OCI-LY3 (cell line): Measurements from ENCODE around the gene TNIP1.

Experiments used
- H2AFZ ChIP-seq: fragments of 200-600, 300-600 bp; shearing (Covaris generic); 2 replicates; pipeline ENCODE4 v1.6.0; 2014; ENCODE audit warnings: antibody characterized with exemption, low read depth, low read length
- H3K27ac ChIP-seq: fragments of 200-600, 300-600 bp; sonication (generic); 2 replicates; pipeline ENCODE4 v1.5.1; 2014; ENCODE audit warnings: mild to moderate bottlenecking, low read length, moderate library complexity, mixed read lengths
- H3K27me3 ChIP-seq: fragments of 200-600, 300-600 bp; sonication (generic); 2 replicates; pipeline ENCODE4 v1.6.1; 2014; ENCODE audit warnings: low read depth, low read length, mixed read lengths
- H3K36me3 ChIP-seq: fragments of 200-600, 300-600 bp; sonication (generic); replicated peaks from 2 replicates; pipeline ENCODE3; 2014; ENCODE audit warnings: low read depth, low read length, mixed read lengths
- H3K4me1 ChIP-seq: fragments of 300-600, 200-600 bp; sonication (generic); 2 replicates; pipeline ENCODE4 v1.6.1; 2014; ENCODE audit warnings: low read length, mixed read lengths
- H3K4me2 ChIP-seq: fragments of 200-600, 300-600 bp; sonication (generic); 2 replicates; pipeline ENCODE4 v1.6.1; 2014; ENCODE audit warnings: low read length, mixed read lengths
- H3K4me3 ChIP-seq: fragments of 300-600, 200-600 bp; sonication (generic); 2 replicates; pipeline ENCODE4 v1.5.1; 2014; ENCODE audit warnings: antibody characterized with exemption, mild to moderate bottlenecking, low read length, moderate library complexity
- H3K79me2 ChIP-seq: fragments of 300-600, 200-600 bp; shearing (Covaris generic); 2 replicates; pipeline ENCODE4 v1.6.1; 2014; ENCODE audit warnings: mild to moderate bottlenecking, low read length, mixed read lengths
- H3K9ac ChIP-seq: fragments of 300-600, 200-600 bp; shearing (Covaris generic); 2 replicates; pipeline ENCODE4 v1.6.0; 2014; ENCODE audit warnings: mild to moderate bottlenecking, low read length, moderate library complexity
- H3K9me3 ChIP-seq: fragments of 200-600, 300-600 bp; shearing (Covaris generic); 2 replicates; pipeline ENCODE4 v1.6.1; 2014; ENCODE audit warnings: low read length, mixed read lengths; ENCODE audit not compliant: insufficient read depth
- H4K20me1 ChIP-seq: fragments of 200-600, 300-600 bp; sonication (generic); 2 replicates; pipeline ENCODE4 v1.6.1; 2016; ENCODE audit warnings: low read length, mixed read lengths; ENCODE audit not compliant: insufficient read depth
- CTCF ChIP-seq: fragments of 200-600, 300-600 bp; sonication (generic); IDR thresholded peaks from 2 replicates; pipeline ENCODE4 v1.5.1; 2014; ENCODE audit warnings: antibody characterized with exemption, low read length, low read depth
- EZH2phosphoT487 ChIP-seq: fragments of 200-600 bp; shearing (Covaris generic); IDR thresholded peaks from 2 replicates; pipeline ENCODE4 v1.6.1; 2018; ENCODE audit warnings: antibody characterized with exemption, mixed run types, low read depth

Gene TNIP1

GRCh38 chr5:151108566-151108965 is 27.7 kb upstream of the TNIP1 start:
- no peak overlapping the region for H3K9ac ChIP-seq
- no peak overlapping the region for H3K4me2 ChIP-seq
- no peaks in the 10 kb centered on the region for H3K9me3 ChIP-seq
- H3K36me3 ChIP-seq, result no peaks in the 10 kb centered on the region
- no peaks in the 10 kb centered on the region for H3K79me2 ChIP-seq
- TF ChIP-seq CTCF (no peak), EZH2phosphoT487 (no peak)
- peaks cover 29% of the 10 kb centered on the region for H3K4me1 ChIP-seq
- no peak overlapping the region for H3K27ac ChIP-seq
- no peak overlapping the region for H3K4me3 ChIP-seq
- H4K20me1 ChIP-seq, result no peaks in the 10 kb centered on the region
- no peak overlapping the region for H2AFZ ChIP-seq
- peaks cover 2% of the 10 kb centered on the region for H3K27me3 ChIP-seq

DNA sequence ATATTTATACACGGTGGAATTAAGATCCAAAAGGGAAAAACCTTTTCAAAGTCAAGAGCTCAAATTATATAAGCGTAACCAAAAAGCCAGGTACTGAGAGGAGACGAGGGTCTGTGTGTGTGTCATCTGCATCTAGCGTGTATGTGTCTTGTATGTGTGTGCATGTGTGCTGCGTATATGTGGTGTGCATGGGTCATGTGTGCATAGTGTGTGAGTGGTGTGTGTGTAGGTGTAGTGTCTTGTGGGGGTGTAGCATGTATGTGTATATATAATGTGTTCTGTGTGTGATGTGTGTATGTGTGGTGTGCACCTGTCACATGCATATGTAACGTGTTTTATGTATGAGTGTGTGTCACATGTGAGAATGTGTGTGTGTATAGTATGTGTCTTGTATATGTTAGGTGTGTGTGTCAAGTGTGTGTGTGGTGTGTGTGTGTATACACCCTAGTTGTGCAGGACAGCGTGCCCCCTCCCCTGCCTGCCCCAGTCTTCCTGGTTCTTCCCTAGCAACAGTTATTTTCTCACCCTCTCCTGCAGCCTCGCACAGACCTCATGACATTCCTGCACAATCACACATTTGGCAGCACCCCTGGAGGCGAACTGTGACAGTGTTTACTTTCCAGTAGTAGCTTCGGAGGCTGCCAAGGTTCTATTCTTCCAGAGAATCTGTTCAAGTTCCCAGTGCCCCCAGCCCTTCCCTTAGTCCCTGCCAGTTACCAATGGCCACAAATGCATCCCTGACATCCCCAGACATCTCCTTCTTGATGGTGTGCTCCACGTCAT is 27.1 kb upstream of the TNIP1 start:
- TF ChIP-seq CTCF (no peak), EZH2phosphoT487 (no peak)
- H3K79me2 ChIP-seq, result no peaks in the 10 kb centered on the region
- no peaks in the 10 kb centered on the region for H4K20me1 ChIP-seq
- no peaks in the 10 kb centered on the region for H3K36me3 ChIP-seq
- H3K4me2 ChIP-seq, result no peak overlapping the region
- H3K9me3 ChIP-seq, result no peaks in the 10 kb centered on the region
- H2AFZ ChIP-seq, result no peak overlapping the region
- H3K9ac ChIP-seq, result no peak overlapping the region
- H3K27ac ChIP-seq, result no peak overlapping the region
- H3K4me1 ChIP-seq, result peaks cover 25% of the 10 kb centered on the region
- peaks cover 2% of the 10 kb centered on the region for H3K27me3 ChIP-seq
- H3K4me3 ChIP-seq, result no peak overlapping the region

DNA sequence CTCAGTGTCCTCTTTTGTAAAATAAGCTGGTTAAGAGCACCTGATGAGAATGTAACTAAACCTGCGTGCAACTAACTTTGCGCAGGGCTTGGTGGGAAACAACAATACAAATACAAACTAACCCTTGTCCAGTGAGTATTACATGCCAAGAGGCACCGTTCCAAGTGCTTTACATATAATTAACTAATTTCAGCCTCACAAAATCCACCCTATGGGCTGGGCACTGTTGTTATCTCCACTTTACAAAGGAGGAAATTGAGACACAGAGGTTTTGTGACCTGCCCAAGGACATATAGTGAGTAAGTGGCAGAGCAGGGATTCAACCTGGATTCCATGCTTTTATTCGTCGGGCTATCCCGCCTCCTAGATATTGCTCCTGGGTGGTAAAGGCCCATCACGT is 26.2 kb upstream of the TNIP1 start:
- H3K4me3 ChIP-seq, result no peak overlapping the region
- H3K9me3 ChIP-seq, result no peaks in the 10 kb centered on the region
- no peaks in the 10 kb centered on the region for H3K36me3 ChIP-seq
- peaks cover 19% of the 10 kb centered on the region for H3K4me1 ChIP-seq
- H3K4me2 ChIP-seq, result no peak overlapping the region
- TF ChIP-seq CTCF, result no peak
- no peaks in the 10 kb centered on the region for H4K20me1 ChIP-seq
- H2AFZ ChIP-seq, result no peak overlapping the region
- H3K9ac ChIP-seq, result no peak overlapping the region
- peaks cover 2% of the 10 kb centered on the region for H3K27me3 ChIP-seq
- H3K79me2 ChIP-seq, result no peaks in the 10 kb centered on the region
- no peak overlapping the region for H3K27ac ChIP-seq

DNA sequence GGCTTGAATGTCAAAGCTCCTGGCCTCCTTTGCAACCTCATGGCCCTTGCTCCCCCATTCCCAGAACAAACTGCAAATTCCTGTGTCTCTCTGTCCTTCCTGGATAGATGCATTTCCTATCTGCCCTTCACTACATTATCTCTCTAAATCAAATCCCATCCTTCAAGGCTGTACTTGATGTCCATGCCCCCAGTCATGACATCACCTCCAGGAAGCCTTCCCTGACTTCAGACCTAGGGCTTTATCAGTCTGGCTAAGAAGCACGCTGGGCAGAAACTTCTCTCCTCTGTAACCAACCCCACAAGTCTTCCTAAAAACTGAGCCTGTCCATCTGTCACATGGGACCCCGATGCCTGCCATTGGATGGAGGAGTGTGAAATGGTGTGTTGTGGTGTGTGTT is 25.7 kb upstream of the TNIP1 start:
- no peak overlapping the region for H3K4me3 ChIP-seq
- peaks cover 2% of the 10 kb centered on the region for H3K27me3 ChIP-seq
- no peaks in the 10 kb centered on the region for H3K9me3 ChIP-seq
- peaks cover 17% of the 10 kb centered on the region for H3K4me1 ChIP-seq
- no peak overlapping the region for H3K27ac ChIP-seq
- no peak overlapping the region for H2AFZ ChIP-seq
- no peaks in the 10 kb centered on the region for H4K20me1 ChIP-seq
- no peaks in the 10 kb centered on the region for H3K36me3 ChIP-seq
- H3K9ac ChIP-seq, result no peak overlapping the region
- H3K4me2 ChIP-seq, result no peak overlapping the region
- TF ChIP-seq CTCF (no peak), EZH2phosphoT487 (no peak)
- H3K79me2 ChIP-seq, result no peaks in the 10 kb centered on the region
